HuH-7.5 (cell line): ENCODE measurements around the gene POLR2E.

Experiments used
- DNase-seq: peaks from one replicate; pipeline ENCODE4 v3.0.0; 2011; ENCODE audit warnings: low spot score

The POLR2E gene

GRCh38 chr19:1094655-1094977 lies 559 bp downstream of the POLR2E start:
- DNase-seq, result no peak

GRCh38 chr19:1093811-1094553 lies 1.2 kb downstream of the POLR2E start:
- DNase-seq, result no peak

GRCh38 chr19:1093330-1093729 lies 1.8 kb downstream of the POLR2E start:
- DNase-seq, result no peak

GRCh38 chr19:1091544-1092175 lies 3.5 kb downstream of the POLR2E start:
- DNase-seq, result no peak

DNA sequence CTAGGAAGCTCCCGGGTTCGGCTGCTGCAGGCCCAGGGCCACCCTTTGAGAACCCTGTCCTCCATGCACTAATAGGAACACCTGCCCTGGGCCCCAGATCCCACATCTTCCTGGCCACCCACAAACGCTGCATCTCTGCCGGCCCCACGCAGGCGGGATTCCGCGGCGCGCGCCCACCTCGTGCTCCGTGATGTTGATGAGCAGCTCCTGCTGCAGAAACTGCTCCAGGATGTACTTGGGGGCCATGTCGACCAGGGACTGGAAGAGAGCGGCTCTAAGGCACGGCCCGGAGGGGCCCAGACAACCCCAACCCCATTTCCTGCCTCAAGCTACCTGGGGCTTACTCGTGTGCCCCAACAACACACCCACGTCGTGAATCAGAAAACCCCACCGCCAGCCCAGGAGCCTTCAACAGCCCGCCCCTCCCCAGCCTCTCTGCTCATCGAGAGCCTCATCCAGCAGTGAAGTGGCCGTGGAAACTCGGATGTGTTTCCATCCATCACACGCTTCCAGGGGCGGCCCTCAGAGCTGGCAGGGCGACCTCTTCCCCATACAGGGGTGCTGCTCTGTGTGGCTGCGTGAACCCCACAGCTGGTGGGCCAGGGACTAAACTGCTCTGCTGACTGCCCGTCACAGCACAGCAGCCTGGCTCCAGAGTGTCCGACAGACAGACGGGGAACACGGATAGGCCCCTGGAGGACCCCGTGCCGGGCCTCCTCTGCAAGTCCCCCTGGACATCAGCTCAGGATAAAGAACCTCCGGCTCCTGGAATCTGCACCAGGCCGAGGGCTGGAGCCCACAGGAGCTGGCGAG lies 4.2 kb downstream of the POLR2E start:
- DNase-seq, result no peak

DNA sequence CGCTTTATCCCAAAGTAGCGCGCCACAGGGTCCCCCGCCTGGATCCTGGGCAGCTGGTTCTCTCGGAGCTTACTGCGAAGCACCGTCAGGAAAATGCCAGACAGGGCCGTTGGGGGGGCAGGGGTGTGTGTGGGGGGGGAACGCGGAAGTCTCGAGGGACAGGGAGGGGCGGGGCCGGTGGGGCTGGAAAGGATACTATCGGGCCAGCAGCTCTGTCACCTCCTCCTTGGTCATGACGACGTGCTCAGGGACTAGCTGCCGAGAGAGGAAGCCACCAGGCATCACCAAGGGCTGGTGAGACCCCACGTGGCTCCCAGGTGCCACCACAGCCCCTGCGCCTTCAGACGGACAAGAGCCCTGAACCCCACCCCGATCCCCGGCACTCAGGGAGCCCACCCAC lies 5.3 kb downstream of the POLR2E start:
- no peak for DNase-seq

- DNase-seq, result no peak
Observed at GRCh38 chr19:1089126-1089771, 5.9 kb downstream of the POLR2E start.

DNA sequence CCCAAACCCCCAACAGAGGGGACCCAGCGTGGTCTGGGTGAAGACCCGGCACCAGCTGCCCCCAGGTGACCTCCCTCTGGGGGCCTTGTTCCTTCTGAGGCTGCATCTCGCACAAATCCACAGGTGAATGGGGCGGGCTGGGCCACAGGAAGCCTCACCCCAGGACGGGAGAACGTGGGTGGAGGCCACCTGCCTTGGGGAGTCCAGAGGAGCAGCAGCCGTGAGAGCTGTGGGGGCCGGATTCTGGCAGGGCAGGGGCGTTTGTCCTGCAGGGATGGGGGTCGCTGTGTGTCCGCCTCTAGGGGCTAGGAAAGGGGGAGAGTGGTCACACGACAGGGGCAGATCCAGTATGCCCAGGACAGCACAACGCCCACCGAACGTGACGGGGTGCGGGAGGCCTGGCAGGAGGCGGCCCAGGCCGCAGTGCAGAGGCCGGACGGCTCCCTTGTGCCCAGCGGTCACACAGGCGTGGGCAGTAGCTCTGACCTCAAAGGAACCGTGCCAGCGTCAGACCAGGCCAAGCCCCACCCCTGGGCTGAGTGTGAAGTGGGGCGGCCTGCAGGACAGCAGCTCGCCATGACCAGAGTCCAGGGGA lies 6.7 kb downstream of the POLR2E start:
- no peak for DNase-seq

DNA sequence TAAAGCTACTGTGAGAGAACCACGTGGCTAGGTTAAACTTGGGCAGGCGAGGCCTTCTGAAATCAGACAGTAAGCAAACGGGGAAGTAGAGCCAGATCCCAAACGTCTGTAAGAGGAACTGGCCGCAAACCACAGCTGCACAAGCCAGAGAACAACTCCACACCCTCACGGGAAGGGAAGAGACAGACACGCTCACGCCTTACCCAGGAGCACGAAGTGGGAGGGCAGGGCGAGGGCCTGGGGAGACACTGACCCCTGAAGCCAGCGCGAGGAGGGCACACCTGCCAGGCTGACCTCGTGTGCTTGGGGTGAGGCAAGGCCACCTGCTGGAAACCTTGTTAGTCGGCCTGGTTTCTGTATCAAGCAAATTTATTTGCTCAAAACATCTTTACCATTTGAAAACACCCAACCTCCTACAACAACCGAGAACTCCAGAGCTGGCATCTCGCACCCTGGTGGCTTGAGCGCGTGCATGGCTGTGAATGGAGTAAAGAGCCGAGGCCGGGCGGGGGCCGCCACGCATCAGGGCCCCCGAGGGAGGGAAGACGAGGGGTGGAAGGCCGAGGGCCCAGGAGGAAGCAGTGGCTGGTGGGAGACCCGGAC lies 7.3 kb downstream of the POLR2E start:
- DNase-seq, result no peak

- no peak for DNase-seq
Observed at GRCh38 chr19:1086613-1087012, 8.6 kb downstream of the POLR2E start.

DNA sequence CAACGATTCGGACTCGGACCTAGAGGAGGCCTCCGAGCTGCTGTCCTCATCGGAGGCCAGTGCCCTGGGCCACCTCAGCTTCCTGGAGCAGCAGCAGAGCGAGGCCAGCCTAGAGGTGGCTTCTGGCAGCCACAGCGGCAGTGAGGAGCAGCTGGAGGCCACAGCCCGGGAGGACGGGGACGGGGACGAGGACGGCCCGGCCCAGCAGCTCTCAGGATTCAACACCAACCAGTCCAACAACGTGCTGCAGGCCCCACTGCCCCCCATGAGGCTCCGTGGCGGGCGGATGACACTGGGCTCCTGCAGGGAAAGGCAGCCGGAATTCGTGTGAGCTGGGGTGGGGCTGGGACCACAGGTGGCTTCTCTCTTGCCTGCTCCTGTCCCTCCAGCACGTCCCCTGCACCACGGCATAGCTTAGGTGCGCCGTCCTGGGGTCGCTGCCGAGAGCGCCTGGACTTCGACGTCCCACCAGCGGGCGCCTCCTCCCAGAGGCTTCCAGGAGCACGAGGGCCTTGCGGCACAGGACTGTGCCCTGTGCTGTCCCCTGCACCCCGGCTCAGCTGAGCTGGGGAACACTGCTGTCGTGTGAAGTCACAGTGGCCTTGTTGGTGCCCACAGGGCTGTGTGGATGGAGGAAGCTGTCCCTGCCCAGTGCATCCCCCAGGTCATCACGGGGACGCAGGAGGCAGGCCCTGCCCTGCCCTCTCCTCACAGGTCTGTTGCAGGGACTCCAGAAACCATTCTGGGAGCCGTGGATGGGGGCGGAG lies 9.3 kb downstream of the POLR2E start:
- no peak for DNase-seq

DNA sequence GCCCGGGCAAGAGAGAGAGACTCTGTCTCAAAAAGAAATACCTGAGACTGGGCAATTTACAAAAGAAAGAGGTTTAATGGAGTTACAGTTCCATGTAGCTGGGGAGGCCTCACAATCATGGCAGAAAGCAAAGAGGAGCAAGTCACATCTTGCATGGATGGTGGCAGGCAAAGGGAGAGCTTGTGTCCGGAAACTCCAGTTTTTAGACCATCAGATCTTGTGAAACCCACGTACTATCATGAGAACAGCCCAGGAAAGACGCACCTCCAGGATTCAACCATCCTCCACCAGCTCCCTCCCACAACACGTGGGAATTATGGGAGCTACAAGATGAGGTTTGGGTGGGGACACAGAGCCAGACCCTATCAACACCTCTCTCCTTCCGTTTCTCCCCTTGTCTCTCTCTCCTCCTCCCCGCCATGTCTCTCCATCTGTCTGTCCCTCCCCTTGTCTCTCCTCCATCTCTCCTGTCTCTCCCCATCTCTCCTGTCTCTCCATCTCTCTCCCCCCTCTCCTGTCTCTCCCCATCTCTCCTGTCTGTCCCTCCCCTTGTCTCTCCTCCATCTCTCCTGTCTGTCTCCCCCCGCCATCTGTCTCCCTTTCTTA lies 10.0 kb downstream of the POLR2E start:
- no peak for DNase-seq

DNA sequence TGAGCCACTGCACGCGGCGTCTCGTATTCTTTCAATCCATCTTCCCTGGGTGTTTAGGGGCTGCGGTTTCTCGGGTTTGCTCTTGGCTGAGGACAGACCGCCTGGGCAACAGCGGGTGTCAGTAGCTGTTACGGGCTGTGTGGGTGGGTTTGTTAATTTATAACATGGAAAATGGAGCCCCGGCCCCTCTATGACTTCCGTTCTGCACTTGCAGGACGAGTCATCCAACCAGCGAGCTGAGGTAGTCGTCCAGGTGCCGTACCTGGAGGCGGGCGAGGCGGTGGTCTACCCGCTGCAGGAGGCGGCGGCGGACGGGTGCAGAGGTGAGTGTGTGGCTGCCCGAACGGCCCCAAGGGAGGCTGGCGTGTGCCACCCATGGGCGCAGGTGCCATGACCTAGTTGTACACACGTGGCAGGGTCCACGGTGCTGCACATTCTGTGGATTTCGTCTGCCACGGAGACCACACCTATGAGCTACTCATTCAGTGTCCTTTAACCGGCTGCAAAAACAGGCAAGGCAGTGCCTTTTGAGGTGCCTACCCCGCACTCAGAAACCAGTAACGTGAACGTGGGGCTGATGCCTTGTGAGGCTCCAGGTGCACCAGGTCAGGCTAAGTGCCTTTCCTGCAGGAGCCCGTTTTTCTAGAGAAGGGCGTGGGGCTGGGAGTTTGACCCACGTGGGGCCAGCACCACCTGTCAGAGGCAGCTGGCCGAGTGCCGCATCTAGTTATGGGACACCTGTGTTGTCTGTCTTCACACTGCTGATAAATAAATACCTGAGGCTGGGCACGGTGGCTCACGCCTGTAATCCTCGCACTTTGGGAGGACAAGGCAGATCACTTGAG lies 10.9 kb downstream of the POLR2E start:
- DNase-seq, result no peak

DNA sequence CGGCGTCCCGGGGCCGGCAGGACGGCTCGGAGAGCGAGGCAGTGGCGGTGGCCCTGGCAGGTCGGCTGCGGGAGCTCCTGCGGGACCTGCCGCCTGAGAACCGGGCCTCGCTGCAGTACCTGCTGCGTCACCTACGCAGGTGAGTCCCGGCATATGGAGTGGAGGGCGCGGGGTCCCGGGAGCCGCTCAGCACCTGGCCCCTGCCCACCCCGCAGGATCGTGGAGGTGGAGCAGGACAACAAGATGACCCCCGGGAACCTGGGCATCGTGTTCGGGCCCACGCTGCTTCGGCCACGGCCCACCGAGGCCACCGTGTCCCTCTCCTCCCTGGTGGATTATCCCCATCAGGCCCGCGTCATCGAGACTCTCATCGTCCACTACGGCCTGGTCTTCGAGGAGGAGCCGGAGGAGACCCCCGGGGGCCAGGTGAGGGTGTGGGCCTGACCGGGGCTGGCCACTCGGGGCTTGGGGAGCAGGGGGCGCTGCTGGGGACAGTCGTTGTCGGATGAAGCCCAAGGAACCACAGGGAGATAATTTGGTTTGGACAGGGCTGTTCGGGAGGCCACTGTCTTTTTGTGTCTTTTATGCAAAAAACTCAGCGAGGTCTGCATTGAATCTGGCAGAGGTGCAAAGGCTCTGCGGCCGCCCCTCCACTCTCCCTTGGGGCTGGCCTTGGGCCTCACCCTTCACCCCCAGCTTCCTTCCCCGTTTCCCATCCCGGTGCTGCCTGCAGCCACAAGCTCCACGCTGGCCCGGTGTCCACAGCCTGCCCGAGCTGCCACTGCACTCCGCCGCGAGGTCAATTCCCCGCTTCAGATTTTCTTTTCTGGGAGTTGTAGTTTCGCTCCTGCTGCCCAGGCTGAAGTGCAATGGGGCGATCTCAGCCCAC lies 12.0 kb downstream of the POLR2E start:
- no peak for DNase-seq

DNA sequence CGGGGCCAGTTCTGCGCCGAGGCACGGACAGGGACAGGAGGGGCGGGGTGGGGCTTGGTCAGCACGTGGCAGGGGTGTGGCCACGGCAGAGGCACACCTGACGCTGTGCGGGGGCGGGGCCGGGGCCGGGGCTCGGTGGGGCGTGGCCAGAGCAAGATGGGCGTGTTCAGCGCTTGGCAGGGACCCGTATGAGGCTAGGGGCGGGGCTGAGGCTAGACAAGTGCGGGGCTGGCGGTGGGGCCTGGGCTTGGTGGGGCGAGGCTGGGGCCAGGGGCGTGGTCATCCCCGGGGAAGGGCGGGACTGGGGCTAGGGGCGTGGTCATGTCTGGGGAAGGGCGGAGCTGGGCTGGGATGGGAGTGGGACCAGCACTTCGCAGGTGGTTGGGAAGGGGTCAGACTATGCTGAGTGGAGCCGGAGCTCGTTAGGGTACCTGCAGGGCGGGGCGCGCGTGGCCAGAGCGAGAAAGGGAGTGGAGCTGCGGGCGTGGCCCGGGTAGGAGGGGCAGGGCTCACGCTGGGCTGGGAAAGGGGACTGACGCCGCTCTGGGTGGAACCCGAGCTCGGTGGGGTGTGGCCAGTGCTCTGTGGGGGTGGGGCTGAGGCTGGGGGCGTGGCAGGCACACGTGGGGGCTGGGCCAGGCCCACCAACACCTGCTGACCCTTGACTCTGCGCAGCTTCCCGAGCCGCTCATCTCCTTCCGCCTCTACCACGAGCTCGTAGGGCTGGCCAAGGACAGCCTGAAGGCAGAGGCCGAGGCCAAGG lies 12.8 kb downstream of the POLR2E start:
- peak; percentile 98 for DNase-seq

DNA sequence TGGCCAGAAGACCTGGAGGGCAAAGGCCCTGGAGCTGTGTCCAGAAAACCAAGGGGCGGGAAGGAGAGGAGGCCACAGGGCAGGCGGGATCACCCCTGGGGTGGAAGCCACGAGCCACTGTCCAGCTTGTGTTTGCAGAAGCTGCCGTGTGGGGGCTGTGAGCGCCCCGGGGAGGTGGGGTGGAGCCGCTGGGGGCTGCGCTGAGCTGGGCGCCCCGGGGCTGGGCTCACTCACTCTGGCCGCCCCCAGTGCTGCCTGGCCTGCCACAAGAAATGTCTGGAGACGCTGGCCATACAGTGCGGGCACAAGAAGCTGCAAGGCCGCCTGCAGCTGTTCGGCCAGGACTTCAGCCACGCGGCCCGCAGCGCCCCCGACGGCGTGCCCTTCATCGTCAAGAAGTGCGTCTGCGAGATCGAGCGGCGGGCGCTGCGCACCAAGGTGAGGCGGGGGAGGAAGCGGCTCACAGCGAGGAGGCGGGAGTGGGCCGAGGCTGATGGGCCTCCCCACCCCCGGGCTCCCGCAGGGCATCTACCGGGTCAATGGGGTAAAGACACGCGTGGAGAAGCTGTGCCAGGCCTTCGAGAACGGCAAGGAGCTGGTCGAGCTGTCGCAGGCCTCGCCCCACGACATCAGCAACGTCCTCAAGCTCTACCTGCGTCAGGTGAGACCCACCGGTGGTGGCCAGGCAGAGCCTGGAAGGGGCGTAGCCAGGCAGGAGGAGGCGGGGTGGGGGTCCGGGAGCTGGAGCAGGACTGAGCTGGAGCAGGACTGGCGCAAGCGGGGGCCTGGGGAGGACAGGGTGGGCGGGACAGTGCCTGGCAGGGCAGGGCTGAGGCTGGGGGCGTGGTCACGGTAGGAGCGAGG lies 13.6 kb downstream of the POLR2E start:
- DNase-seq, result no peak
